DMS53 treated with DMSO at 0.1 percent for 48 hours (cell line): ENCODE data around the gene NUP98.
"Not testable (repeated sequence)": the region's sequence is repeated elsewhere in the genome, so short reads cannot be mapped to it uniquely, and the experiment has no call there.

Experiments used
- DNase-seq: peaks from one replicate; lab custom pipeline; 2025; ENCODE audit not compliant: unreplicated experiment; lab: John Stamatoyannopoulos, UW

Gene NUP98

DNA sequence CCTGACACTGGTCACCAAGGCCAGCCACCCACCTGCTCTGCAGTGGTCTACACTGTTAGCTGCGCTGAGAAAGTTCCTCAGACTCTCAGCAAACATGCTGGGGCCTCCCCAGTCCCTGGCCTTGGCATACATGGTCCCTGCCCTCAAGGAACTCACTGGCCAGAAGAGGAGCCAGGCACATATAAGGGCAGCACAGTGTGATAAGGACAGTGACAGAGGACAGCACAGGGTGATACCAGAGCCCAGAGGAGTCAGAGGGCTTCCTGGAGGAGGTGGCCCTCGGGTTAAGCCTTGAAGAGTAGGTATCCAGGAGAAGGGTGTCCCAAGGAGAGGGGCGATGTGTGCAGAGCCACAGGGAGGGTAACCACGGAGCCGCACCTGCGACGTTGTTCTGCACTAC, 151.8 kb downstream of the NUP98 start:
- no peak for DNase-seq

DNA sequence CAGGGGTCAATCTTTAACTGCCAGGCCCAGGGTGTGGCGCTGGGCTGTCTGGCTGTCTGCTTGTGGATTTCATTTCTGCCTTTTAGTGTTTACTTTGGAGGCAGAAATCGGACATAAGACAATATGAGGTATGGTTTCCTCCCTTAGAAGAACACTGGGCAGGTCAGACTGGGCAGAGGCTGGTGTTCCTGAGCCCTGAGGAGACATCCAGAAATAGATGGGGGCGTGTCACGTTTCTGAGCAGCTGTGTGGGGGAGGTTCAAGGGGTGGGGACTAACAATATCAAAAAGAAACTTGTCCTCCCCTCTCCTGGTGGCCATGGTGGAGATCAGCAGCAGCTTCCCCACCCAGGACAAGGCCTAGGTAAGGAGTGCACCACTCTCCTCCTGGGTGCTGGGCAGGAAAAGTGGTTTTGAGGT, 152.5 kb downstream of the NUP98 start, which contains the start of gene ART1:
Gene ART1, plus strand, starts transcription at position 312 of the 419 bp plus-strand sequence. CDS start 14,086 bp downstream, outside the sequence.
- DNase-seq = no peak

DNA sequence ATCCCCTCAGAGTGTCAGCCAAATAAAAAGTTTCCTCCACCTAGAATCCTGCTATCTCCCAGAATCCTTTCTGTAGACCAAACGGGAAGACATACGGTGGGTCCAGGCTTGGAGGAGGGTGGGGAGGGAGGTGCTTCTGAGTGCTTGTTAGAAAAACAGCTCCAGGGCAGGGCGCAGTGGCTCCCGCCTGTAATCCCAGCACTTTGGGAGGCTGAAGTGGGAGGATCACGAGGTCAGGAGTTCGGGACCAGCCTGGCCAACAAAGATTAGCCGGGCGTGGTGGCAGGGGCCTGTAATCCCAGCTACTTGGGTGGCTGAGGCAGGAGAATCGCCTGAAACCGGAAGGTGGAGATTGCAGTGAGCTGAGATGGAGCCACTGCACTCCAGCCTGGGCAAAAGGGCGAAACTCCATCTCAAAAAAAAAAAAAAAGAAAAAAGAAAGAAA, 154.2 kb downstream of the NUP98 start:
- DNase-seq = not testable (repeated sequence)

DNA sequence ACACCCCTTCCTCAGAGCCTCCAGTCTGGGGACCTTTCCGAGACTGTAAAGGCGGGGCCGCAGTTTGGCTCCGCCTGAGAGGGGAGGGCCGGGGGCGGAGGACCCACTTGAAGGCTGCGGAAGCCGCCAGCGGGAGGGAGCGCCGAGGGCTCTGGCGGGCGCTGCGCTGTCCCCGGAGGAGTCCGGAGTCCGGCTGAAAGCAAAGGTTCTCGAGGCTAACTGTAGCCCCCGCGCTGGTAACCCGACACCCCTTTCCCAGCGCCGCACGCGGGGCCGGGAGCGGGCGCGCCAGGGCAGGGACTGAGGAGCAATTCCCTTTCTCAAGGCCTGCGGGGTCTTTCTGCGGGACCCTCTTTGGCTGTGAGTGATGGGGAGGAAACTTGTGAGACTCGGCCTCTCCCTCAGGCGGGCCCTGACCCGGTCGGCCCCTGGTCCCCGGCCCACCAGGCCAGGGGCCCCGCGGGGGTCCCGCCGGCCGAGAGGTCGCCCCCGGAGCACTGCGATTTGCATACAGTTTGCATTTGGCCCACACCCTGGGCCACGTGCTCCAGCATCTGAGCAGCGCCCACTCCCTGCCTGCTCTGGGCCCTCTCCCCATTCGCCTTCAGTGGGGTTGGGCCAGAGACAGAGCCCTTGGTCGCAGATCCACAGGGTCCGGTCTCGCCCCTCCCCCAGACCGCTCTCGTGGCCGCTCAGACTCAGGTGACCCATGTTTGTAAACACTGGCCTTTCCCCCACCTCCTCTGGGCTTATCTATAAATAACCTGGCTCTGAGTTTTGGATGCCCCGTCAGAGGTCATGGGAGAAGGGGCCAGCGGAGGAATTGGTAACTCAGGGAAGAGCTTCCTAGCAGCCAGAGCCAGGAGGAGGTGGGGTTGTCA, 155.0 kb downstream of the NUP98 start:
- peak; percentile 58 for DNase-seq

DNA sequence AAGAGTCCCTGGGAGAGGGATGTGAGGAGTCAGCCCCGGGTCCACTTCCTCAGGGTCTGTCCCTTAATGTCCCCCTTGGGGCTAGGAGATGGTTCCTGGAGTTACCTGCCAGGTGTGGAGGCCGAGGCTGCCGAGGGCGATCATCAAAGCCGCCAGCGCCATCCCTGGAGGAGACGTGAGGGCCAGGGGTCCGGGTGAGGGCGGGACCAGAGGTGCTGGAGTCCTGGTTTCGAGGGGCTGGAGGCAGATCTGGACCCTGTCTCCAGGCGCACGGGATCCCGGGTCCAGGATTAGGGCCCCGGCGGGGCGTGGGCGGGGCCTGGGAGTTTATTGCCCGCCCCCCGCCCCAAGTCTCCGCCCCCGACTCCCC, 155.7 kb downstream of the NUP98 start, which contains the start of gene ART5:
Gene ART5, minus strand, starts transcription at position 292 of the 370 bp plus-strand sequence. Its CDS starts 130 bp downstream, at position 162.
- no peak for DNase-seq

DNA sequence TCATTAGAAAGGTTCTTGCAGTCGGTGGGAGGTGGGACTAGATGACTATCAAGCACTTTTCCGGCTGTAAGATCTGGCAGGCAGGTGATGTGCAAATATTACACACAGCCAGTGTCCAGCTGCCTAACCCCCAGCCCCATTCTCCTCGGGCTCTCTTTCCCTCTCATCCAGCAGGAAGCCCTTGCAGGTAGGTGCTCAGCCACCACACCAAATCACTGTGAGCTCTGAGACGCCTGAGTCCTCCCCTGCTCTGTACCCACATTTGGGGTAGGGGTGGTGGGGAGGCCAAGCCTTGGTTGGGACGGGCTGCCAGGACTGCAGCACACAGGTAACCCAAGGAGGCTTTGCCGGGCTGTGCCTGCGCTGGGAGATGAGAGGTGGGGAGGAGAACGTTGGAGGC, 156.2 kb downstream of the NUP98 start:
- no peak for DNase-seq

DNA sequence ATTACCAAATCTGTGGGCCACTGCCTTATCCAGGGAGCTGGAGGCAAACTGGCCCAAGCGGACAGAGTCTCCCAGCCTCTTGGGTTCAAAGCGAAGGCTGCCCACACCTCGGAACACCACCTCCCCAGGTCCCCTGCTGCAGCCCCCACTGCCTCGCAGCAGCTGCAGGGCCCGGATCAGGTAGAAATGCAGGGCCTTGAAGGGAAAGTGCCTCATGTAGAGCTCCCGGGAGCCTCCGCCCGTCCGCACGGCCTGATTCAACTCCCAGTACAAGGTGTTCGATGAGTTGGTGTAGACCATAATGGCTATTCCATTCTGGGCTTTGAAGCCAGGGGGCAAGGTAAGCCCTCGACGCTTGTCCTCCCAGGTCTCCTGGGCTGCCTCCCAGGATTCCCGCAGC, 157.5 kb downstream of the NUP98 start:
- DNase-seq = no peak

DNA sequence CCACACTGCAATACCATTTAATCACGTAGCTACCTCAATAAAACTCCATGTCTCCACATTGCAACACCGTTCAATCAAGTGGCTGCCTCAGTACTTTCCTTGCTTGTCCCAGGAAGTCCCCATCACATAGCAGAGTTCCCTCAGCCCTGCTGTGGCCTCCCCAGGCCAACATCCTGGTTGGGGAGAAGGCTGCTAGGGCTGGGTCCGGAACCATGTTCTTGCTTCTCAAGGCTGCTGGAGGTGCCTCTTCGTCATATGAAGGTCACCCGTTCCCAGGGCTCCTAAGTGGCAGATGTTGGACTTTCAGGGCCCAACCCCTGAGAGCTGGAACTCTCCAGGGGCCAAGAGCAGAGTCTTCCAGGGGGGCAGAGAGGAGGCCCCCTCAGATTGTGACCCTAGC, 158.8 kb downstream of the NUP98 start:
- DNase-seq = no peak

DNA sequence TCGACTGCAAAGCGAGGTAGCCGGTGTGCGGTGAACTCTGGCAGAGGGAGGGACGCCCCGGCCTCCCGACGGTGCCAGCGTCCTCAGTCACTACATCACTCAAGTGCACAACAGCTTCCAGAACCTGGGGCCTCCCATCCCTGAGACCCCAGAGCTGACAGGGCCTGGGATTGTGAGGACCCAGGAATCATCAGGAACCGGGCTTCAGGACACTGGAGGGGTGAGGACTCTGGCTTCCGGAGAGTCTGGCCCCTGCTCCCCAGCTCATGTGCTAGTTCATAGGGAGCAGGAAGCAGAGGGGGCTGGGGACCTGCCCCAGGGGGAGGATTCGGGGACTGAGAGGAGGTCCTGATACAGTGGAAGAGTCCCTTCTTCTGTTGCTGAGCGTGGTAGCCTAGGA, 160.2 kb downstream of the NUP98 start:
- DNase-seq = no peak

DNA sequence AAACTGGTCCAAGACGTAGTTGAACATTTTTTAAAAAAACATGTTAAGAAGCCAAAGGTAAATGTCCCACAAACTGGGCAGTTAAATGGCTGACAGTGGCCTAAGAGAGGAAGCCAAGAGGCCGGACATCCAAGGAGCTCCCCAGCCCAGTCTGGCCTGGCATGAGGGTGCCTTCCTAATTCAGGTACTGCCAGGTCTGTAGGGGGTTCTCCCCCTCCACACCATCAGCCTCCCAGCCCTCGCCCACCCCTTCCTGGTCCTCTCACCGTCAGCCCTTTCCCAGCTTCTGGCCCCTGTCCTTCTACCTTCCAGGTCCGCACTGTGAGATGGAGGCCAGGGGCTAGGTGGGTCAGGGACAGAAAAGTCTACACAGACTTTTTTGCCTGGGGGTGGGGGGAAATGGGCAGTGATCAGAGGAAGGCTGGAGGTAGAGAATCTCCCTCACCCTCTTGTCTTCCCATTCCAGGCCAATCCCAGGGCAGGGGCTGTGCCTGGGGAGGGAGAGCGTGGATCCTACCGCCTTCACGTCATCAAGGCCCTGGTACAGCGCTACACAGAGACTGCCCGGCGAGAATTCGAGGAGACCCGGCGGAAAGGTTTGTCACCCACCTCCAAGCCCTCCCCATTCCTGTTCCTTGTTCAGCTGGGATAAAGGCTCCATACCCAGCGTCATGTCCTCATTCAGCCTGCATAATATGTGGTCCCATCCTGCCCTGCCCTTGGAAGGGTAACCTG, 161.5 kb downstream of the NUP98 start:
- DNase-seq = no peak

DNA sequence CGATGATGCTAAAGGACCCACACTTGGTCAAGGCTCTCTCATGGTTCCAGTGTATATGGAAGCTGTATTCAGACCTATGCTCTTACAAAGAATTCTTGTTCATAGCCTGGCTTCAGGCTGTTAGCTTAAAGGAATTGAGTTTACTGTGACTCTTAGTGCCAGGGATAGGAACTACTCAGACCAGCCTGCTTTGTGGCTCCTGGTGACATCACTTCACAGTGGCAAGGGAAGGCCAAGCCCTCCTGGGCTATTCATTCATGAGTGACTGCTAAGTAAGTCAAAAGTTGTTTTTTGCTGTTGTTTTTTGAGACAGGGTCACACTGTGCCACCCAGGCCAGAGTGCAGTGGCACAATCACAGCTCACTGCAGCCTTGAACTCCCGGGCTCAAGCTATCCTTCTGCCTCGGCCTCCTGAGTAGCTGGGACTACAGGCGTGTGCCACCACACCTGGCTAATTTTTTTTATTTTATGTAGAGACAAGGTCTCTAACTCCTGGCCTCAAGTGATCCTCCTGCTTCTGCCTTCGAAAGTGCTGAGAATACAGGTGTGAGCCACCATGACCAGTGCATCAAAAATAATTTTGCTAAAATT, 165.2 kb downstream of the NUP98 start:
- DNase-seq = no peak

DNA sequence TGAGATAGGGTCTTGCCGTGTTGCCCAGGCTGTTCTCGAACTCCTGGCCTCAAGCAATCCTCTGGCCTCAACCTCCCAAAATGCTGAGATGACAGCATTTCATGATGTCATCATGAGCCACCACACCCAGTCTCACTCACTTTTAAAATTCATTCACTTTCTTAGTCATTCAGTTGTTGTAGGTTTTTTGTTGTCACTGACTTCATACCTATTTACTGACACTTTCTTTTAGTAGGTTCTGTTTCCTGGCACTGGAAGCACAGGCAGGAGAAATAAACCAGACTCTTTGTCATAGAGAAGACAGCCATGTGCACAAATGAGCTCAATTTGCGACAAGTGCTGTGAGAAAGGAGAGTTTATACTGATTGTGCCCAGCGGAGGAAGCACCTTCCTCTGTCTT, 166.0 kb downstream of the NUP98 start:
- DNase-seq = no peak

DNA sequence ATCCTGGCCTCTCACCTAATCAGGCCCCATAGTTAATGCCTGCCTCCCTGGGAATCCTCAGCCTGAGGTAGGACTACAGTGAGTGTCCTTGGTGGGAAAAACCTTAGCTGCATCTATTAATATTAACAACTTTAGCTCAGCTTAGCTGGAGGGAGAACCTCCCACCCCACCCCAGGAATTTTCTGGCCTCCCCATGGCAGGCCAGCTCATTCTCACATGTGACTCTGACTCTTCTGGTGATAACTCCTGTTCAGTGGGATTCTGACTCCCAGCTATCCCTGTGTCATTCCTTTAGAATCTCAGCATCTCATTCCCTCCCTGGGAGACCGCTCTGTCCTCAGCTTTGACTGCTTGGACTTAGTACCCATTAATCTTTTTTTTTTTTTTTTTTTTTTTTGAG, 170.1 kb downstream of the NUP98 start:
- no peak for DNase-seq

DNA sequence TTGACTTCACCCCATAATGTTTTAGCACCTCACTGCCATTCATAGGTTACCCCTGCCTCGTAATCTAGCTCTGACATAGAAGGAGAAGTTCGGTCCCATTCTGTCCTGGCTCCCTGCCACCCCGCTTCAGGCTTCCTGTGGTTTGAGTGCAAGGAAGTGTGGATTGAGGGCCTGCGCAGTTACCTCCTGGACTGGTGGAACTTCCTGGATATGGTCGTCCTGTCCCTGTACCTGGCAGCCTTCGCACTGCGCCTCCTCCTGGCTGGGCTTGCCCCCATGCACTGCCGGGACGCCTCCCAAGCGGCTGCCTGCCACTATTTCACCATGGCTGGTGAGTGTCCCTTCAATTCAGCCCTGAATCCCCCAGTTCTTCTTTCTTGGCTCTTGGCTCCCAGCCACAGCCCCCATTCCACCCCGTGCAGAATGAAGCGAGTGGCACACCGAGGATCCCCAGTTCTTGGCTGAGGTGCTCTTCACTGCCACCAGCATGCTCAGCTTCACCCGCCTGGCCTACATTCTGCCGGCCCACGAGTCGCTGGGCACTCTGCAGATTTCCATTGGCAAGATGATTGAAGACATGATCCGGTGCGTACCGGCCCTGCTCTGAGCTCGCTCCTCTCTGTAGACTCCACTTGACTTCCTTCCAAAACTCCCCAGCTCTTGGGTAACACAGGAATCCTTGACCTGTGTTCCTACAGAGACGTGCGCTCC, 170.9 kb downstream of the NUP98 start:
- no peak for DNase-seq
